Parathyroid adenoma (tissue), 2 donors: ENCODE measurements around the gene SBF1.

ENCODE experiments used
- H2AFZ ChIP-seq: fragments of 300-600 bp; sonication (generic); one replicate; pipeline ENCODE4 v1.7.0; 2017; ENCODE audit warnings: antibody characterized with exemption, mild to moderate bottlenecking
- H3K27ac ChIP-seq: fragments of 300-600 bp; sonication (generic); one replicate; pipeline ENCODE4 v1.7.0; 2017
- H3K27me3 ChIP-seq: fragments of 300-600 bp; sonication (generic); one replicate; pipeline ENCODE4 v1.7.0; 2017; ENCODE audit warnings: low read length; ENCODE audit not compliant: control insufficient read depth, insufficient read depth
- H3K36me3 ChIP-seq: fragments of 300-600 bp; sonication (generic); one replicate; pipeline ENCODE4 v1.7.0; 2017; ENCODE audit warnings: low read length; ENCODE audit not compliant: control insufficient read depth, insufficient read depth
- H3K4me1 ChIP-seq: fragments of 300-600 bp; sonication (generic); one replicate; pipeline ENCODE4 v1.7.0; 2017; ENCODE audit warnings: control low read depth
- H3K4me2 ChIP-seq: fragments of 300-600 bp; sonication (generic); one replicate; pipeline ENCODE4 v1.7.0; 2017; ENCODE audit warnings: low read length
- H3K4me3 ChIP-seq: fragments of 300-600 bp; sonication (generic); one replicate; pipeline ENCODE4 v1.7.0; 2017; ENCODE audit warnings: low read depth, low read length
- H3K79me2 ChIP-seq: fragments of 300-600 bp; sonication (generic); one replicate; pipeline ENCODE4 v1.7.0; 2017; ENCODE audit warnings: control low read depth
- H3K9ac ChIP-seq: fragments of 300-600 bp; sonication (generic); one replicate; pipeline ENCODE4 v1.7.0; 2017; ENCODE audit warnings: mild to moderate bottlenecking
- H3K9me3 ChIP-seq: fragments of 300-600 bp; sonication (generic); one replicate; pipeline ENCODE4 v1.7.0; 2017; ENCODE audit warnings: low read length; ENCODE audit not compliant: control insufficient read depth
- CTCF ChIP-seq: fragments of 300-600 bp; sonication (generic); IDR thresholded peaks from one replicate; pipeline ENCODE4 v1.7.0; 2017; ENCODE audit warnings: antibody characterized with exemption, mild to moderate bottlenecking
- donor health status: primary hyperparathyroidism.

SBF1 gene

DNA sequence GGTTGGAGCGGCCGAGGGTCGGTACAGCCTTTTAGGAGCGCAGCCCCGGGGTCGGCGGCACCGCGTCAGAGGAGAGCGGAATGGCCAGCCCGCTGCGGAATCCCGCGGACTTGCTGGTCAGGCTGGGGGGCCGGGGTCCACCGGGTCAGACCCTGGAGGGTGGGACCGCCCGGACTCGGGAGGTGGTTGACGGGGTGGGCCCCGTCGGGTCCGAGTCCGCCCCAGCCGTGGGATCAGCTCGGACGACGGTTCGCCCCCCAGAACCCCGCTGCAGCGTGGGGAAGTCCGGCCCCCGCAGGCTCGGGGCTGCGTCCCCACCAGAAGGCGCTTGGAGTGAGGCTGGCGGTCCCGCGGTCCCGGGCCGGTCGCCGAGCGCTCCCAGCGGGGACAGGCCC lies 6.2 kb upstream of the SBF1 start:
- no peak for TF ChIP-seq CTCF

GRCh38 chr22:50479721-50480120 lies 4.9 kb upstream of the SBF1 start:
- Histone ChIP-seq H3K36me3 (no peaks in the 10 kb centered on the region), H3K27me3 (no peaks in the 10 kb centered on the region), H3K27ac (no peak overlapping the region)

More for the DNA sequence above, 6.2 kb upstream of the SBF1 start:
- H2AFZ ChIP-seq, result peak overlapping the region; percentile 28
- H3K4me2 ChIP-seq, result no peak overlapping the region
- H3K79me2 ChIP-seq, result no peaks in the 10 kb centered on the region
- H3K27me3 ChIP-seq, result no peaks in the 10 kb centered on the region
- no peaks in the 10 kb centered on the region for H3K4me1 ChIP-seq
- no peak overlapping the region for H3K9ac ChIP-seq
- no peaks in the 10 kb centered on the region for H3K36me3 ChIP-seq
- no peak overlapping the region for H3K27ac ChIP-seq
- no peak overlapping the region for H3K4me3 ChIP-seq
- H3K9me3 ChIP-seq, result no peaks in the 10 kb centered on the region

DNA sequence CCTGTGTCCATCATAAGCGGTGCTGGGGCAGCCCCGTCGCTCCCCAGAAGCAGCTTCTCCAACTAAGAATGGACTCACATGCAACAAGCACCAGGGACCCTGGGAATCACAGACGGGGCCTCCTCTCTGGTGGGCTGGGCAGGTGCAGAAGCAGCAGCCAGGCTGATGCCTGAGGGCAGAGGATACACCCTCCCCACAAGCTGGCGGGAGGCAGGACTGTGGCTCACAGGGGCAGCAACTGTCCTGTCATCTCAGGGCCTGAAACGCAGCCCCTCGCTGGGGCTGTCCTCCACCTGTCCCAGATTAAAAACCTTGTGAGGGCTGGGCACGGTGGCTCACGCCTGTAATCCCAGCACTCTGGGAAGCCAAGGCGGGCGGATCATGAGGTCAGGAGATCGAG lies 3.1 kb upstream of the SBF1 start:
- H3K36me3 ChIP-seq, result no peaks in the 10 kb centered on the region
- H3K79me2 ChIP-seq, result peaks cover 11% of the 10 kb centered on the region
- no peaks in the 10 kb centered on the region for H3K9me3 ChIP-seq
- no peak overlapping the region for H3K4me3 ChIP-seq
- no peak overlapping the region for H2AFZ ChIP-seq
- no peaks in the 10 kb centered on the region for H3K27me3 ChIP-seq
- no peak for TF ChIP-seq CTCF
- H3K9ac ChIP-seq, result no peak overlapping the region
- no peak overlapping the region for H3K4me2 ChIP-seq
- no peak overlapping the region for H3K27ac ChIP-seq
- H3K4me1 ChIP-seq, result peaks cover 5% of the 10 kb centered on the region

More at GRCh38 chr22:50479721-50480120, 4.9 kb upstream of the SBF1 start:
- Histone ChIP-seq H3K9me3 (no peaks in the 10 kb centered on the region), H2AFZ (no peak overlapping the region), H3K4me2 (no peak overlapping the region), H3K79me2 (no peaks in the 10 kb centered on the region), H3K4me1 (no peaks in the 10 kb centered on the region), H3K9ac (no peak overlapping the region), H3K4me3 (no peak overlapping the region)
- TF ChIP-seq CTCF, result no peak

GRCh38 chr22:50476868-50477267 lies 2.0 kb upstream of the SBF1 start:
- Histone ChIP-seq H3K27ac (no peak overlapping the region), H3K9me3 (no peaks in the 10 kb centered on the region), H3K4me3 (no peak overlapping the region), H3K4me2 (no peak overlapping the region), H3K79me2 (peaks cover 22% of the 10 kb centered on the region), H3K36me3 (no peaks in the 10 kb centered on the region), H3K4me1 (peaks cover 8% of the 10 kb centered on the region), H3K27me3 (no peaks in the 10 kb centered on the region), H3K9ac (no peak overlapping the region), H2AFZ (no peak overlapping the region)
- TF ChIP-seq CTCF, result no peak

GRCh38 chr22:50475652-50476002 lies 792 bp upstream of the SBF1 start:
- H3K79me2 ChIP-seq, result peaks cover 34% of the 10 kb centered on the region
- H2AFZ ChIP-seq, result no peak overlapping the region
- H3K4me1 ChIP-seq, result peaks cover 8% of the 10 kb centered on the region
- H3K4me2 ChIP-seq, result peak overlapping the region; percentile 99
- no peak overlapping the region for H3K9ac ChIP-seq
- H3K36me3 ChIP-seq, result no peaks in the 10 kb centered on the region
- H3K27ac ChIP-seq, result no peak overlapping the region
- no peak for TF ChIP-seq CTCF
- no peaks in the 10 kb centered on the region for H3K9me3 ChIP-seq
- no peaks in the 10 kb centered on the region for H3K27me3 ChIP-seq
- H3K4me3 ChIP-seq, result no peak overlapping the region
